ENCODE results near the gene PLEKHA5.

DNA sequence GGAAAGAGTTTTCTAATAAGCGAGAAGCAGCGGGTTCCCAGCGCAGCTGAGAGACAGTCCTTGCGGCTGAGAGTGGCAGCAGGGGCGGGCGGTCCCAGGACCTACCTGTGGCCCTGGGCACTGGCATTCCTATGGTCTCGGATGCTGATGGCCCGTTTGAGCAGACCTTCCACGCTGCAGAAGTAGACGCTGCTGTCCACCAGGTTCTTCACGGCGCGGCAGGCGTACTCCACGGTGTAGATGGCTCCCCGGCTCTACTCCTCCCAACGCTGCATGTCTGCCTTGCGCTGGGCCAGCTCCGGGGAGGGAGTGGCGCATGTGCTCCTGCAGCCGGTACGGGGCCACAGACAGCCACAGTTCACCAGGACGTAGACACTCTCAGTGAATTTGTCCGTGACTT is 21.8 kb upstream of the PLEKHA5 start:
- TF ChIP-seq, protein P1, sequence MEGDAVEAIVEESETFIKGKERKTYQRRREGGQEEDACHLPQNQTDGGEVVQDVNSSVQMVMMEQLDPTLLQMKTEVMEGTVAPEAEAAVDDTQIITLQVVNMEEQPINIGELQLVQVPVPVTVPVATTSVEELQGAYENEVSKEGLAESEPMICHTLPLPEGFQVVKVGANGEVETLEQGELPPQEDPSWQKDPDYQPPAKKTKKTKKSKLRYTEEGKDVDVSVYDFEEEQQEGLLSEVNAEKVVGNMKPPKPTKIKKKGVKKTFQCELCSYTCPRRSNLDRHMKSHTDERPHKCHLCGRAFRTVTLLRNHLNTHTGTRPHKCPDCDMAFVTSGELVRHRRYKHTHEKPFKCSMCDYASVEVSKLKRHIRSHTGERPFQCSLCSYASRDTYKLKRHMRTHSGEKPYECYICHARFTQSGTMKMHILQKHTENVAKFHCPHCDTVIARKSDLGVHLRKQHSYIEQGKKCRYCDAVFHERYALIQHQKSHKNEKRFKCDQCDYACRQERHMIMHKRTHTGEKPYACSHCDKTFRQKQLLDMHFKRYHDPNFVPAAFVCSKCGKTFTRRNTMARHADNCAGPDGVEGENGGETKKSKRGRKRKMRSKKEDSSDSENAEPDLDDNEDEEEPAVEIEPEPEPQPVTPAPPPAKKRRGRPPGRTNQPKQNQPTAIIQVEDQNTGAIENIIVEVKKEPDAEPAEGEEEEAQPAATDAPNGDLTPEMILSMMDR (IDR thresholded peaks at IDR 0.05), result no peak
- TF ChIP-seq POLR2A (IDR thresholded peaks at IDR 0.05), result no peak

Data from Peyer's patch (tissue), 4 donors.